ENCODE data around the gene ZMYND11.

Gene ZMYND11

DNA sequence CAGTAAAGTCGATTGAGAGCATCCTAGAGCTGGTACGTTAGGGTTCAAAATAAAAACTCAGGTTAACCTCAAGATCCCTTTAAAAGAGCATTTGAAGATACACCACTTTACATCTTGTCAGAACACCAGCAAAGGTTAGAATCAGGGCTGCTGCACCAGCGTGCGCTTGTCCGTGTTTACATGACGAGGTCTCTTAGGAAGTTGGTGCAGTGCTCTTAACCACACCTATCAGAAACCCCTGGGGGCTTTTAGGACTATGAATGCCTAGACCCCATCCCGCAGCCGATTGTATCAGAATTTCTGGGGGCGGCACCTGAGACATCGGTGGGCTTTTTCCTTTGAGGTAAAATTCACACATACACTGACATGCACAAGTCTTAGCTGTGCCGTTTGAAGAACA is 97.6 kb downstream of the ZMYND11 start:
- TF ChIP-seq, protein P1, sequence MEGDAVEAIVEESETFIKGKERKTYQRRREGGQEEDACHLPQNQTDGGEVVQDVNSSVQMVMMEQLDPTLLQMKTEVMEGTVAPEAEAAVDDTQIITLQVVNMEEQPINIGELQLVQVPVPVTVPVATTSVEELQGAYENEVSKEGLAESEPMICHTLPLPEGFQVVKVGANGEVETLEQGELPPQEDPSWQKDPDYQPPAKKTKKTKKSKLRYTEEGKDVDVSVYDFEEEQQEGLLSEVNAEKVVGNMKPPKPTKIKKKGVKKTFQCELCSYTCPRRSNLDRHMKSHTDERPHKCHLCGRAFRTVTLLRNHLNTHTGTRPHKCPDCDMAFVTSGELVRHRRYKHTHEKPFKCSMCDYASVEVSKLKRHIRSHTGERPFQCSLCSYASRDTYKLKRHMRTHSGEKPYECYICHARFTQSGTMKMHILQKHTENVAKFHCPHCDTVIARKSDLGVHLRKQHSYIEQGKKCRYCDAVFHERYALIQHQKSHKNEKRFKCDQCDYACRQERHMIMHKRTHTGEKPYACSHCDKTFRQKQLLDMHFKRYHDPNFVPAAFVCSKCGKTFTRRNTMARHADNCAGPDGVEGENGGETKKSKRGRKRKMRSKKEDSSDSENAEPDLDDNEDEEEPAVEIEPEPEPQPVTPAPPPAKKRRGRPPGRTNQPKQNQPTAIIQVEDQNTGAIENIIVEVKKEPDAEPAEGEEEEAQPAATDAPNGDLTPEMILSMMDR (IDR thresholded peaks at IDR 0.05), result no peak
- no peak for TF ChIP-seq ZFX (IDR thresholded peaks at IDR 0.05; ENCODE audit: borderline replicate concordance)
- no peak overlapping the region for H3K27ac ChIP-seq

DNA sequence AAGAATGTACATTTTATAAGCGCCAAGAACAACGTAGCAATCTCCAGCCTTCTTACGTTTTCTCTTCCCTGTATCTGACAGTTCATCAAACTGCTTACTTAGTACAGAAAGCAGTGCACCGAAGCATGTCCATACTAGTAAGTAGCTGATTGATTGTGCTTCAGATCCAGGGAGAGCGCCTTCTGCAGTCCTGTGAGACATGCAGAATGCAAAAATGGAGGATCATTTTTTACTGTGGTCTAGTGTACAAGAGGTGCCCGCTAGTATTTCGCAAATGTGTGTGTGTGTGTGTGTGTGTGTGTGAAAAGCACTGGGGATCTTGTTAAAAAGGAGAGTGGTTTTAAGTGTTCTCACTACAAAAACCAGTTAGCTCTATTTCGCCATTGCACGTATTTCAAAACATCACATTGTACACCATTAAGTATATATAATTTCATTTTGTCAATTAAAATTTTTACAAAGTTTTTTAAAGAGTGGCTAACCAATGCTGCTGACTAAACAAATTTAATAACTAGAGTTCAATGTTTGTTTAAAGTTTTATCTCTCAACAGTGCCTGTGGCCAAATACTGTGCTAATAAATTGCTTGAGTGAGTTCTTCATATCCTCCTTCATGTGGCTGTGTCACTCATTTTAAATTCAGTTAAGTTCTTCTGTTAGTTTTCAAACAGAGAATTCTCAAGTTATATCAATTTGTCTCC is 99.6 kb downstream of the ZMYND11 start:
- TF ChIP-seq ZFX (IDR thresholded peaks at IDR 0.05; ENCODE audit: borderline replicate concordance), result no peak
- TF ChIP-seq, protein P1 (IDR thresholded peaks at IDR 0.05), result peak; percentile 20
- peak overlapping the region; percentile 76 for H3K27ac ChIP-seq

DNA sequence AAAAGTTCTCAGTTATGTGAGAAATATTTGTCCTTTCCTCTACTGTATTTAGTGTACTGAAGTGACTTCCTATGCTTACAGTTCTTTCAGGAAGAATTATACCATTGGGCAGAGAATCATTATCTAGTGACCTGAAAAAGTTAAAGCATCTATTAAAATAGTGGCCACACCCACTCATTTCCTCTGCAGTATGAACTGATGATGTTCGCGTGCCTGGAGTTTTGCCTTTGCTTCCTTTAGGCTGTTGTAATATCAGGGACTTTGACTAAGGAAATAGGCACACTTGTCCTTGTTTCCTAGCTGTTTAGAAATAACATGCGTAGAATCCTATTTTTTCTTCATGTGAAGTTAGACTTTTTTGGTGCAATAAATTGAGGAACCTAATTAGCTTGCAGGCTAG is 100.7 kb downstream of the ZMYND11 start:
- TF ChIP-seq, protein P1 (IDR thresholded peaks at IDR 0.05), result no peak
- TF ChIP-seq ZFX (IDR thresholded peaks at IDR 0.05; ENCODE audit: borderline replicate concordance), result no peak
- peak overlapping the region; percentile 76 for H3K27ac ChIP-seq

DNA sequence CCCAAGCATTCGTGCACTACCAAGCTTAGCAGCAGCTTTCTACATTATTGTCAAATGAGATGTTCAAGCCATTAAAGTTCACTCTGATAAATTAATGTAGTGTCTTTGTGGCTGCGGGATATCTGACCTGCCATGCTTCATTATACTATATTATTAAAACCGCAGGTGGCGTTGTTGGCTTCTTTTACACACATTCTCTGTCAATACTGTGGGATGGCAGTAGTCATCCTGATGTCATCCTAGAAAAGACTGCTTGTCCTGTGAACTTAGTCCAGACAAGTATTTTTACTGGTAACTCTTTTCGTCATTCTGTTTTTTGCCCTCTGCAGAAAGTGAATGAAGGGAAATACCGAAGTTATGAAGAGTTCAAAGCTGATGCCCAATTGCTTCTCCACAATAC is 103.9 kb downstream of the ZMYND11 start:
- no peak overlapping the region for H3K27ac ChIP-seq
- TF ChIP-seq ZFX (IDR thresholded peaks at IDR 0.05; ENCODE audit: borderline replicate concordance), result no peak
- TF ChIP-seq, protein P1 (IDR thresholded peaks at IDR 0.05), result no peak

DNA sequence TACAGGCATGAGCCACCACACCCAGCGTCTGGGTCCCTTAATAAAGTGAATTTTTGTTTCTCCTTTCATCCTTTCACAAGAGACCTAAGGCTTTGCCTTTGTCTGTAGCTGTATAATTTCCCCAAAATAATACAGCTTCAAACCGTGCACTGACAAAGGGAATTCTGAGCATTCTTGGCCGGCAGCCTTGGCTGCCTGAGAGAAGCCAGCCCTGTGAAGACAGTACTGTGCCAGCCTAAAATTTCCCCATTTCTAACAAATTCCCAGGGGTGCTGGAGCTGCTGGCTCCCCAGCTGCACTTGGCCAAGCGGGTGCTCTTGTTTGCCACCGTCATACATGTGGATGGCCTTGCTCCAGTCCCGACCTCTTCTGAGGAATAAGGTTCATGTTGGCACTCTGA is 106.2 kb downstream of the ZMYND11 start:
- no peak for TF ChIP-seq ZFX (IDR thresholded peaks at IDR 0.05; ENCODE audit: borderline replicate concordance)
- TF ChIP-seq, protein P1 (IDR thresholded peaks at IDR 0.05), result no peak

DNA sequence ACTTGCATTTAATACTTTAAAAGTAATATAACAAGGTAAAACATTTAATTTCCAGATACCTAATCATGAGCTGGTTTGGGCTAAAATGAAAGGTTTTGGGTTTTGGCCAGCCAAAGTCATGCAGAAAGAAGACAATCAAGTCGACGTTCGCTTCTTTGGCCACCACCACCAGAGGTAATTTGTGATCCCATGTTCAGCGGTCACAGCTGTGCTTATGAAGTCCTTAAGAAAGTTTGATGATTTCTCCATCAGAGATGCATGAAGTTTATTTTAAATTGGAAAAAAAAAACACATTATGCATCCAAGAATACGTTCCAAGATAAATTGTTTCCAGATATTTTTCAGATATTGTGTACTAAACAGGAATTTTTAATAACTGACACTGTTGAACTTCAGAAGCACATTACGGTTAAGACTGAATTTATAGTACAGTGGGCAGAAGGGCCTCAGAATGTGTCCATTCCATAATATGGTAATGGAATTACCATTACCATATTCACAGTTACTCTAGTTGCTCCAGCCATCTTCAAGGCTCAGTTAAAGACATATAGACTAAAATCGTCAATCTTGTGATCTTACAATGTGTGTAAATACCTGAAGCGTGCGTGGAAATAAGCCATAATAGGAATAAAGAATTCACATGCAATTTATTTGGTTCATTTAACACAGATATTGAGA is 106.8 kb downstream of the ZMYND11 start:
- H3K27ac ChIP-seq, result no peak overlapping the region
- TF ChIP-seq, protein P1 (IDR thresholded peaks at IDR 0.05), result no peak
- no peak for TF ChIP-seq ZFX (IDR thresholded peaks at IDR 0.05; ENCODE audit: borderline replicate concordance)

More for the DNA sequence above, 106.2 kb downstream of the ZMYND11 start:
- H3K27ac ChIP-seq, result no peak overlapping the region

DNA sequence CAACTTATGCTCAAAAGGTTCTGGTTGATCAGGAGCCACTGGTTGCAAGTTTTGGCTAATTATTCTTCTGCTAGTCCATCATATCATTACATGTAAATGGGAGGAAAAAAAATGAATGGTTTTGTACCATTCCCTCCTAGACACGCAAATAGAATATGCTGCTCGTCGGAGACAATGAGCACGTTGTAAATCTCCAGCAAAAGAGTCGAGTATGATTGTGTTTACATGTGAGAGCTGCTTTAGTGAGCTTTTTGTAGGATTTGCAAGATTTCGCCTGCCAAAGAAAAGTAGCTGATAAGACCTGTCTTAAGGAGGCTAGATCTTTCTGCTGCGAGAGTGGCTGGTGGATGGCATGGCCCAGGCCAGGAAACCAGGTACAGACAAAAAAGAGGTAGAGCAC is 109.0 kb downstream of the ZMYND11 start:
- no peak overlapping the region for H3K27ac ChIP-seq
- TF ChIP-seq, protein P1 (IDR thresholded peaks at IDR 0.05), result no peak
- no peak for TF ChIP-seq ZFX (IDR thresholded peaks at IDR 0.05; ENCODE audit: borderline replicate concordance)
